Stimulated activated CD4-positive, alpha-beta T cell treated with anti-CD3 and anti-CD28 coated beads, Interleukin-1b, Interleukin-23, amount 100 ng/mL, for 24 hours (primary cell): ENCODE measurements around the gene ADCY9.
"Not testable (repeated sequence)": the region's sequence is repeated elsewhere in the genome, so short reads cannot be mapped to it uniquely, and the experiment has no call there.

ENCODE experiments used
- DNase-seq, 4 experiments: peaks; one replicate each; pipeline ENCODE4 v3.0.0-alpha.2; 2020; ENCODE audit warnings: low read depth in 4 of 4, low spot score in 1 of 4

ADCY9 gene

DNA sequence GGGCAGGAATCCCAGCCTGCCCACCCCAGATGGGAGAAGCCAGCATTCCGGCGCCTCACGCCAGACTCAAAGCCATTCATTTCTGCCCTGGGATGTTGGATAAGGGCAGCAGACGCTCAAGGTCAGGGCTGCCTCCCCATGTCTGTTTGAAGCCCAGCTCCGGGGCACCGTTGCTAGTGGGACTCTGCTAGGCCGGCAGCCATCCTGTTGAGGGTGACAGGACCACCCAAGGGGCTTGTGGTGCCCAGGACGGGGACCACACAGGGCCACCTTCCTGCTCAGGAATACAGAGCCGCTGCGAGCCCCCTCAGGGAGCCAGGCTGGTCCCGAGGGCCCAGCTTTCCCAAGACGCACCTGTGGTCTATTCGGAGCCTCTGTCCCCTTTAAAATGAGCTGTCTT is 134.0 kb downstream of the ADCY9 start:
- no peak for DNase-seq

DNA sequence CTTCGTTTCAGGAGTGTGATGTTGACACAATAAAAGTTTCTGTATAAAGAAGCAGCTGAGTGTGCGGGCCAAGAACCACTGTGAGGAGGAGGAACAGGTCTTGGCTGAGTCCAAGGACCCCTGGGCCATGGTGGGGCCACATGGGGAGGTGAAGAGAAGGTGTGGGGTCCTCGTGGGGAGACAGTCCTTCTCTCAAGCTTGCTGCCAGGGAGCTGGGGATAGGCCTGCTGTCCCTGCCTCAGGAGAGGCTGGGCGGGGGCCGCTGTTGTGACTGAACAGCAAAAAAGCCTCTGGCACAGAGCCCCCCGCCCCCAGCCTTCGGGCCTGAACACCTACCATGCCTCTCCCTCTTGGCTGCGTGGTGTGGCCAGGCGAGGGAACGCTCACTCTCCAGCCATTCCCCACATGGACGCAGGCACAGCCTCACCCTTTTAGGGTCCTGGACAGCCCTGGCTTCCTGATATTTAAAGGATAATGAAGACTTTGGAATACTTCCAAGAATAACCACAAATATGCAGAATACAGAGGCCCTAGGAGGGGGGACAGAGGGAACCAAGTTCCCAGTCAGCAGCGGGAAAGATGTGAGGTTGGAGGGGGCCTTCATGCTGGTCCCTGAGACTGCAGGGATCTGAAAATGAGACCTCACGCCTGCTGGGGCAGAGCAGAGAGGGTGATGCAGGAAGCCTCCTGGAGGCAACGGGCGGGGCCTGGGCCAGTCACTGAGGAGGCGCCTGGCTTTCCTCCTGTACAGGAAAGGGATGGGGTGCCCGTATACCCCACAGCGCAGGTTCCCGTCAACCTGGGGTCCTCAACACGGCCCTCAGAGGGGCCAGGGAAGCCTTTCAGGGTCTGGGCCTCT is 135.8 kb downstream of the ADCY9 start:
- no peak for DNase-seq

DNA sequence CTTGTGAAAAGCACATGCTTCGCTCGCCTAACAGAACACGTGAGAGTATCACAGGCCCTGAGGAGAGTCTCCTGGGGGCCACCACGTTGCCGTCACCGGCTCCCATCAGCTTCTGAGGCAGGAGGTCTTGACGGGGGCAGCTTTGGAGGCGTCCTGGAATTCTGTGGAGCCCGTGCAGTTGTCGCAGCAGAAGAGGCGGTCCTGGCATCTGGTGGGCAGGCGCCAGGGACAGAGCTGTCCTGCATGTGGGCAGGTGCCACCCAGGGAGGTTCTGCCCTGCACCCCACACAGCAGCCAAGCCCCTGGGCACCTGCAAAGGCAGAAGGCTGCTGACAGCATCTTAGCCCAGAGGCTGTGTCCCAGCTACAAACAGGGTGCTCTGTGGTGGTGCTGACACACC is 136.7 kb downstream of the ADCY9 start:
- DNase-seq, result no peak

DNA sequence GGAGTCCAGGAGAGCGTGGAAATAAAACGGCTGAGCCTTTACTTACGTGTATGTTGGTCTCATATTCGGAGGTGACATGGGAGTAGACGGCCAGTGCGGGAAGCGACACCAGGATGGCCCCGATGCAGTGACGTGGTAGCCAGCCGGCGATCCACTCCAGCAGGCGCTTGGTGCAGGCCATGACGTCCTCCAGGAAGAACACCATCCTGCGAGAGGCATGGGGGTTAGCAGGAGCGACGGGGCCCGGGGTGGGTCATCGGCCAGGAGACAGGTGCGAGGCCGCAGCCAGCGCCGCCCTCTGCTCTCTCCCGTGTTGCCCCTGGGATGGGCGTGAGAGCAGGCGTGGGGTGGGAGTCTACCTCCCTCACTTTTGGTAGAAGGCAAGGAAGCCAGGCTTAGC is 137.2 kb downstream of the ADCY9 start:
- DNase-seq, result no peak

DNA sequence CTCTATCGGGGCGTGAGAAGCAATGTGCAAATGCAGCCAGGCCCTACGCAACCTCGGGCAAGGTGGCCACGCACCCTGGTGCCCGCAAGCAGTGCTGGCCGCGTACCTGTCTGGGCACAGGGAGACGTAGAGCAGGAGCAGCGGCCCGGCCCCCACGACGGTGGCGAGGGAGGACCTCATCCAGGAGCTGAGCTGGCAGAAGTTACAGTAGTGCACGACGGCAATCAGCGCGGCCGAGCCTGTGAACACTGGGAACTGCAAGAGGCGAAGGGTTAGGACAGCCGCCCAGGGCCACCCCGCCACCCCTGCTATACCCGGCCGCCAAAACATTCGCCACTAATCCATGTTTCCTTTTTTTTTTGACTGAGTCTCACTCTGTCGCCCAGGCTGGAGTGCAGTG is 138.9 kb downstream of the ADCY9 start:
- no peak for DNase-seq

GRCh38 chr16:3974751-3975150 is 141.5 kb downstream of the ADCY9 start:
- DNase-seq, result no peak

- DNase-seq, result no peak
Observed at GRCh38 chr16:3971706-3972105, 144.5 kb downstream of the ADCY9 start.

DNA sequence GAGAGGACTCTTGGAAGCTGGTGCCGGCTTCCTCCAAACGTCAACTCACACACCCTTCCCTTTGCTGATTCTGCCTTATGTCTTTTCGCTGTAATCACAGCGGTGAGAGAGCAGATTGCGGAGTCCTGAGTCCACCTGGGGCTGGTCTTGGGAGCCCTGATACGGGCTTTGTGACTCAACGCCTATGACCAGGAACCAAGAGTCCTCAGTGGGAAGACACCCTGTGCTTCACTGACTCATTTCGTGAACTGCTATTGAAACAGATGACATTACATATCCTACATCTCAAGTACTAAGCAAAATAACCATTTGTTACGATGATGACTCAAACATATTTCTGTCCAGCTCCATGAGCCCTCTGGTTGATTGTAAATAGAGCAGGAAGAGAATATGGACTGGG is 145.0 kb downstream of the ADCY9 start:
- DNase-seq, result no peak

DNA sequence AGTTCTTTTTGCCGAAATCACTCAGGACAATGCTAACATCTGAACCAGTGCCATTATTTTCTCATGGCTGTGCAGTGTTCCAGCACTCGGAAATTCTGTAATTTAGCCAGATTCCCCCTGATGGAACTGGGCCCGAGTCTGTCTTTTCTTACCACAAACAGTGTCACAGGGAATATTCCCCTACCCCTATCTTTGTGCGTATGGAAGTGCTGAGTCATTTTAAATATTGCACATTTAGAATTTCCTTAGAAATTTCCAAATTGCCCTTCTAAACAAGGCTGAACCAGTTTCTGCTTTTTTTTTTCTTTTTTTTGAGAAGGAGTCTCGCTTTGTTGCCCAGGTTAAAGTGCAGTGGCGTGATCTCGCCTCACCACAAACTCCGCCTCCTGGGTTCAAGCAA is 147.7 kb downstream of the ADCY9 start:
- DNase-seq, result no peak

- DNase-seq, result no peak
Observed at GRCh38 chr16:3966681-3967080, 149.6 kb downstream of the ADCY9 start.

DNA sequence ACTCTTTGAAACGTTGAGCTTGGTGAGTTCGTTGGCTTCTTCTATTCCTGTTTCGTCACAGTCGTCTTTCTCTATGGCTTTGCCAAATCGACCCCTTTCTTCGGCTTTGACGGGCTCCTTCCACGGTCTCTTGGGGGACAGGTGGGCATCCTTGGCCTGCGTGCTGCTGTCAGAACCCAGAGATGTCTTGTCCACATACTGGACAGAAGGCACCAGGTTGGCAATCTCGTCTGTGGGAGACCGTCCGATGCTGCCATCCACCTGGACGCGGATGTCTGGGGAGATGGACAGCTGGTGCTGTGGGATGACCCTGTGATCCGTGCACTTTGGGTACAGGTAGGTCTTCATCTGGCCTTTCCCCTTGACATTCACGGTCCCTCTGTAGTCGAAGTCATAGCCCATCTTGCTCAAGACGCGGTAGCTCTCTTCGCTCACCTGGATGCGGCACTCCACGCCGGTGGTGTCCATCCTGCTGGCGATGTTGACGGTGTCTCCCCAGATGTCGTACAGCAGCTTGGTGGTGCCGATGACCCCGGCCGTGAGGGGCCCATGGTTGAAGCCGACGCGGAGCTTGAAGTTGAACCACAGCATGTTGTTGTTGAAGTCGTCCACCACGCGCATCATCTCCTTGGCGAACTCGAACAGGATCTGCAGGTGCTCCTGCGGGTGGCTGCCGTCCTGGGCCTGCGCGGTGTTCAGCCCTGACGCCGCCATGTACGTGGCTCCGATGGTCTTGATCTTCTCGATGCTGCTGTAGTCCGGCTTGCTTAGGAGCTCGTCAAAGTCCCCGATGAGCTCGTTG is 150.3 kb downstream of the ADCY9 start:
- no peak for DNase-seq

DNA sequence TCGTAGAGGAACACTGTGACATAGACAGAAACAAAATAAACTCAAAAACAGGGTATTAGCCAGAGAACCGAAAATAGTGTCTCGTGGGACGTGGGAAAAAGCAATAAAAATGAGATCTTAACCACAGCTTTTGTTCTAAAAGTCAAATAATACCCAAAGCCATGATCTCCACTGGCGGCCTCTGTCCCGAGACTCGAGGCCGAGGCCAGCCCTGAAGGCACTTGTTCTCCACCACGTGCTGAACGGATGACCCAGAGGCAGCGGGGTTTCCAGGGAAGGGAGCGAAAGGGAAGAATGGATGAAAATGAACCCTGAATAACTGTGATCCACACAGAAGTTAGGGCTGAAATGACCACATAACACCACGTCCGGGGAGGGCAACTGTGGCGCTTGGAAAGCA is 150.9 kb downstream of the ADCY9 start:
- no peak for DNase-seq

GRCh38 chr16:3964686-3965290 is 151.5 kb downstream of the ADCY9 start:
- no peak for DNase-seq

- DNase-seq, result no peak
Observed at GRCh38 chr16:3963886-3964685, 152.2 kb downstream of the ADCY9 start.

DNA sequence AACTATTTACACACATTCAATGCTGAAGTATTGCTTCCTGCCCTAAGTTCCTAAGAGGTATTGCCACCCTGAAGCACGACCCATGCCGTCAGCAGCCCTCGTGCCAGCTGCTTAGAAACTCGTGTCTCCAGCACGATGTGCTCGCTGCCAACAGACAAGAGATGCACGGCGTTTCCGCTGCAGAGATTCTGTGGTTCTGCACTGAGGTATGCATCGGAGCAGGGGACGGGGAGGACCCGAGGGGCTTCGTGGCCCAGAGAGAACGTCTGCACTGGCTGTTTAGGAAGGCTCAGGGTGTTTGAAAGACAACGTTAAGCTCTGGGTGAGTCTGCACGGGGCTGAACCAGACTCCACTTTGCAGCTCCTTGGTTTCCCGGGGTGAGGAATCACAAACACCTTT is 153.0 kb downstream of the ADCY9 start:
- DNase-seq, result no peak

DNA sequence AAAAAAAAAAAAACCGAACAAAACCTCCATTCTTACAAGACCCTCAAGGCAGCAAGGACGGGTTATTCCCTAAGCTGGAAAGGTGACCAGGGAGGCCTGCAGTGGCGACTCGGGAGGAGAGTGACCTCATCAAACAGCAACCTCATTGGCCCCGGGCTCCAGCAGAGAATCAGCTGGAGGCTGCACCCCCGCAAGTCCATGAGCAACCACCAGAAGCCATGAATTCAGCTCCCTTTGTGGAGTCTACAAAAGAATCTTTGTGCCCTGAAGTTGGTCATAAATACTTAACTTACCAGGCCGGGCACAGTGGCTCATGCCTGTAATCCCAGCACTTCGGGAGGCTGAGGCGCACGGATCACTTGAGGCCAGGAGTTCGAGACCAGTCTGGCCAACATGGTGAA is 154.8 kb downstream of the ADCY9 start:
- DNase-seq, result no peak

DNA sequence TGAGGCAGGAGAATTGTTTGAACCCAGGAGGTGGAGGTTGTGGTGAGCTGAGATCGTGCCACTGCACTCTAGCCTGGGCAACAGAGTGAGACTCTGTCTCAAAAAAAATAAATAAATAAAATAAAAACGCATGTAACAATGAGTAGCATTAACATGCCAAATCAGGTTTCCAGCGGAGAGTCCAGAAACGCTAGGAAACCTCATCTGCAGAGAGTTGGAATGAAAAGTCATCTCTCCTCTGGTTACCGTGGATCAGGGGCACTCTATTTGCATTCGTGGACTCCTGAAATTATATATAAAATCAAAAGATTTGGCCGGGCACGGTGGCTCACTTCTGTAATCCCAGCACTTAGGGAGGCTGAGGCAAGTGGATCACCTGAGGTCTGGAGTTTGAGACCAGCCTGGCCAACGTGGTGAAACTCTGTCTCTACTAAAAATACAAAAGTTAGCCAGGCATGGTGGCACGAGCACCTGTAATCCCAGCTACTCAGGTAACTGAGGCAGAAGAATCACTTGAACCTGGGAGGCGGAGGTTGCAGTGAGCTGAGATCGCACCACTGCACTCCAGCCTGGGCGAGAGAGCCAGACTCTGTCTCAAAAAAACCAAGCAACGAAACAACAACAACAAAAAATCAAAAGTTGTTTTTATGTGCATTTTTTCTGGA is 156.2 kb downstream of the ADCY9 start:
- not testable (repeated sequence) for DNase-seq

GRCh38 chr16:3959148-3959547 is 157.1 kb downstream of the ADCY9 start:
- DNase-seq, result no peak

DNA sequence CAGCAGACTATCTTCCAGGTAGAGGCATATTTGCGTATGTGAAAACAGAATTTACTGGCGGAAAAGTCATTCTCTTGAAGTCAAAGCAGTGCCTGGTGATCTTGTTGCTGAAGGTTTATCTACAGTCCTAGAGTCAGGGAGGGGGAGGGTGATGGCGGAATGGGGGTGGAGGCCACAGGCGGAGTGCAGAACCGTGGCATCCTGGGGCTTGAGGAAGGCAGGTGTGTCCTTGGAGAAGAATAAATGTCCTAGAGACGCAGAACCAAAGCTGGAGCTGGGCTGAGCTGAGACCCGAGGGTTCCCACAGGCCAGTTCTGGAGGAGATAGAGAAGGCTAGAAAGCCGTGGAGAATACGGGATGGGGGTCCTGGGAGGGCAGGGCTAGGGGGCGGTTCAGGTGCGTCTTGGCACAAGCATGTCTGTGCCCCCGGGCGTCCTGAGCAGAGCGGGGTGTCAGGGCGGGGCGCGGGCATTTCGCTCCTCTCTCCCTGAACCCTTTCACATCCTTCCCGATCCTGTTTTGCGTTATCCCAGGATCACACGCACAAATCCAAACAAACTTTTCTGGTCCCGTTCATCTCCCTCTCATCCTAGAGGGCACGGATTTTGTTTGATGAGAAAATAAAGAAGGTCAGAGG is 158.8 kb downstream of the ADCY9 start:
- no peak for DNase-seq

DNA sequence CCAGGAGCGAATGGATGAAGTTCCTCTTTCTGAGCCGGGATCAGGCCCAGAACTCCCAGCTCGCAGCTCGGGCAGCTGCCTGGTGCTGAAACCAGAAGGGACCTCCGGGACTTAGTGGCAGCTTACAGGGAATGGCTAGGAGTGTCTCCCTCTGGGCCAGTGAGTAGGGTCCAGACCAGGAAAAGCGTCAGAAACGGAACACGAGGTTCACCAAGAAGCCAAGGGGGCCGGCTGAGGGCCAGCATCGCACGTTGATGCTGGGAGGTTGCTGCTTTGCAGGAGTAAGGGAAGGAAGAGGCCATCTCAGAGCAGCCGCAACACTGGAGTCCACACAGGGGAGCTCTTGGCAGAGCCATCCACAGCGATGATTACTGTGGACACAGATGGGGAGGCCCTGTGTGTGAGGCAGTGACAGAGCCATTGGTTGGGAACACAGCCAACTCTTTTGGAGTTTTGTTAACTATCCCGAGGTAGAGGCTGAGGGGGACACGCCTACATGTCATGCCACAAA is 161.8 kb downstream of the ADCY9 start:
- DNase-seq, result no peak
